Esophagus muscularis mucosa (tissue), 4 donors: ENCODE results near the gene UGT1A4. TPM values are rescaled to one million over a fixed set of nuclear protein-coding genes. Genes with fewer than 3 reads are reported as not detected.

Experiments
- DNase-seq: peaks from one replicate; pipeline ENCODE4 v3.0.0-alpha.2; 2017; ENCODE audit errors: extremely low spot score
- H3K27ac ChIP-seq, 4 donors: fragments of 200-600 bp; sonication (generic); replicated peaks in 1 of 4; 1 replicate in 3 of 4; 2 replicates in 1 of 4; pipeline ENCODE4 v1.5.1; 2016 to 2019; ENCODE audit warnings: mild to moderate bottlenecking in 1 of 4
- H3K27me3 ChIP-seq, 4 donors: fragments of 200-600 bp; sonication (generic); one replicate each; pipeline versions ENCODE4 v1.5.1 to v1.6.0; 2016 to 2019
- H3K36me3 ChIP-seq, 4 donors: fragments of 200-600 bp; sonication (generic); one replicate each; pipeline ENCODE4 v1.5.1; 2016 to 2019
- H3K4me1 ChIP-seq, 4 donors: fragments of 200-600 bp; sonication (generic); one replicate each; pipeline ENCODE4 v1.5.1; 2016 to 2019
- H3K4me3 ChIP-seq, 4 donors: fragments of 200-600 bp; sonication (generic); 1 replicate in 2 of 4; 2 replicates in 2 of 4; pipeline ENCODE4 v1.5.1; 2016 to 2019; ENCODE audit warnings: mild to moderate bottlenecking in 4 of 4, moderate library complexity in 1 of 4
- H3K9me3 ChIP-seq, 4 donors: fragments of 200-600 bp; sonication (generic); 1 replicate in 3 of 4; 2 replicates in 1 of 4; pipeline ENCODE4 v1.5.1; 2016 to 2019
- EP300 ChIP-seq: sonication (generic); formaldehyde crosslinking; IDR thresholded peaks from one replicate; pipeline ENCODE4 v1.6.1; 2017; ENCODE audit warnings: antibody characterized with exemption
- POLR2A ChIP-seq: fragments of 450-650 bp; IDR thresholded peaks from one replicate; pipeline ENCODE4 v1.6.1; 2017; ENCODE audit warnings: antibody characterized with exemption, moderate library complexity, mild to moderate bottlenecking, low read depth
- POLR2AphosphoS5 ChIP-seq, 2 donors: sonication (generic); formaldehyde crosslinking; IDR thresholded peaks; one replicate each; pipeline ENCODE4 v1.6.1; 2017; ENCODE audit warnings: antibody characterized with exemption in 2 of 2
- WGBS: methylation state at CpG from one replicate; pipeline ENCODE4 v1.1.5; 2018; 5-methylcytosine and 5-hydroxymethylcytosine counted together
- intact Hi-C: fragments of 100-400 bp; cut with DNase I; formaldehyde crosslinking; loops from one replicate; pipeline ENCODE4 v1.15.1; 2023
- total RNA-seq, 4 donors: library from RNA; depleted of rRNA; stranded (reverse); fragments of >200 nt; gene quantifications; one replicate each; pipeline versions ENCODE4 v1.1.0 to v1.2.1, GENCODE V29; 2016
- TF ChIP-seq, protein P1 (sequence below), 3 experiments: fragments of 200-600 bp in 2 of 3; fragments of 450-650 bp in 1 of 3; sonication (generic) in 2 of 3; IDR thresholded peaks; one replicate each; pipeline ENCODE4 v1.5.1; 2017 to 2019; ENCODE audit warnings: antibody characterized with exemption in 3 of 3, mild to moderate bottlenecking in 2 of 3, moderate library complexity in 1 of 3

The UGT1A4 gene
- total RNA-seq, 4 donors from 2014 or later, result not detected

DNA sequence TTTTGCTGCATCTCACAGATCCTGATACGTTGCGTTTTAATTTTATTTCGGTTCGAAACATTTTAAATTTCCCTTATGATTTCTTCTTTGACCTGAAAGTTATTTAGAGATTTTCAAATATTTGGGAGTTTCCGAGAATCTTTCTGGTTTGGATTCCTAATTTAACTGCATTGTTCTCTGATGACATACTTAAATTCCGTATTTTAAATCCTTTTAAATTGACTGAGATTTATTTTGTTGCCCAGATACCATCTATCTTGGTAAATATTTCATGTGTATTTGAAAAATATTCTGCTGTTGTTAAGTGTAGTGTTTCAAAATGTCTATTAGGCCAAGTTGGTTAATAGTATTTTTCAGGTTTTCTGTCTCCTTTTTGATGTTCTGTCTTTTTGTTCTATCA, 97.3 kb downstream of the UGT1A4 start:
- Histone ChIP-seq H3K27ac (no peak overlapping the region), H3K4me3 (no peak overlapping the region), H3K36me3 (no peaks in the 10 kb centered on the region), H3K9me3 (no peaks in the 10 kb centered on the region), H3K4me1 (no peaks in the 10 kb centered on the region), H3K27me3 (peaks cover 0 to 5% (median 0%) of the 10 kb centered on the region in 4 donors)
- TF ChIP-seq, protein P1, sequence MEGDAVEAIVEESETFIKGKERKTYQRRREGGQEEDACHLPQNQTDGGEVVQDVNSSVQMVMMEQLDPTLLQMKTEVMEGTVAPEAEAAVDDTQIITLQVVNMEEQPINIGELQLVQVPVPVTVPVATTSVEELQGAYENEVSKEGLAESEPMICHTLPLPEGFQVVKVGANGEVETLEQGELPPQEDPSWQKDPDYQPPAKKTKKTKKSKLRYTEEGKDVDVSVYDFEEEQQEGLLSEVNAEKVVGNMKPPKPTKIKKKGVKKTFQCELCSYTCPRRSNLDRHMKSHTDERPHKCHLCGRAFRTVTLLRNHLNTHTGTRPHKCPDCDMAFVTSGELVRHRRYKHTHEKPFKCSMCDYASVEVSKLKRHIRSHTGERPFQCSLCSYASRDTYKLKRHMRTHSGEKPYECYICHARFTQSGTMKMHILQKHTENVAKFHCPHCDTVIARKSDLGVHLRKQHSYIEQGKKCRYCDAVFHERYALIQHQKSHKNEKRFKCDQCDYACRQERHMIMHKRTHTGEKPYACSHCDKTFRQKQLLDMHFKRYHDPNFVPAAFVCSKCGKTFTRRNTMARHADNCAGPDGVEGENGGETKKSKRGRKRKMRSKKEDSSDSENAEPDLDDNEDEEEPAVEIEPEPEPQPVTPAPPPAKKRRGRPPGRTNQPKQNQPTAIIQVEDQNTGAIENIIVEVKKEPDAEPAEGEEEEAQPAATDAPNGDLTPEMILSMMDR (IDR thresholded peaks at IDR 0.05), result no peak
- TF ChIP-seq POLR2A, result no peak
- TF ChIP-seq POLR2AphosphoS5 (IDR thresholded peaks at IDR 0.05), result no peak
- no peak for TF ChIP-seq EP300
- no peak for DNase-seq
- intact Hi-C loops, result no loop called here
- 72% methylated on average over 6 of the region's 6 CpGs for WGBS

DNA sequence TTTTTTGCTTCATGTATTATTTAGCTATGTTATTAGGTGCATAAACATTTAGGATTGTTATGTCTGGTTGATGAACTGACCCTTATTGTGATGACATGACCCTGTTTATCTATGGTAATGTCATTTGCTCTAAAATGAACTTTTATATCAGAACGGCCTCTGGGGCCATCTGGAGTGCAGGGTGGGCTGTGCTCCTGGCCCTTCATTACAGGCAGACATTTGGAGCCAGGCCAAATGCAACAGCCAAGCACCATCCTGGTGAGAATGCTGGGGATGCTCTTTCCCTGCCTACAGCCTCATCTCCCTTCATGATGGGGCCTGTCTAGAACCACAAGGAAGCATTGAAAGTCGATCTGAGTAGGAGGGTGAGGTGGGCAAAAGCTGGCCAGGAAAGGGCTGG, 97.8 kb downstream of the UGT1A4 start:
- Histone ChIP-seq H3K4me3 (no peak overlapping the region), H3K27me3 (peaks cover 0 to 5% (median 0%) of the 10 kb centered on the region in 4 donors), H3K9me3 (no peaks in the 10 kb centered on the region), H3K27ac (no peak overlapping the region), H3K36me3 (no peaks in the 10 kb centered on the region), H3K4me1 (no peaks in the 10 kb centered on the region)
- 29% methylated on average over 2 of the region's 2 CpGs for WGBS
- no peak for DNase-seq
- TF ChIP-seq, protein P1 (IDR thresholded peaks at IDR 0.05), result no peak
- TF ChIP-seq POLR2AphosphoS5 (IDR thresholded peaks at IDR 0.05) (no peak), EP300 (no peak), POLR2A (no peak)
- intact Hi-C loops, result no loop called here

DNA sequence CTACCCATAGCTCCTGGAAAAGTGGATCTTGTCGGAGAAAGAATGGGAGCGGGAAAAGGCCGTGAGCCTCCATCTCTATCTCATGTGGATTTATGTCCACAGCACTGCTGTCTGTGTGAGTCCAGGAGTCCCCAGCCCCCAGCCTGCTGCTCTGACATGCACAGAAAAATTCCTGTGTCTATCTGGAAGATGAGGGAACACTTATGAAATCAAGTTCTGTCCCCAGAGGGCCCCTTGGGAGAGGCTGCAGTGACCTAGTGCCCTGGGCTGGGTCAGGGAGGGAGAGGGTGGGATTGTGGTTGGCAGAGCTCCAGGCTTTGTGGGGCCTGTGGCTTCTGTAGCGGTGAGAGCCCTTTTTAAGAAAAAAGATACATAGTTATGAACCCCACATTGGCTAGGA, 98.2 kb downstream of the UGT1A4 start:
- WGBS, result 71% methylated on average over 4 of the region's 4 CpGs
- DNase-seq, result no peak
- intact Hi-C loops, result no loop called here

DNA sequence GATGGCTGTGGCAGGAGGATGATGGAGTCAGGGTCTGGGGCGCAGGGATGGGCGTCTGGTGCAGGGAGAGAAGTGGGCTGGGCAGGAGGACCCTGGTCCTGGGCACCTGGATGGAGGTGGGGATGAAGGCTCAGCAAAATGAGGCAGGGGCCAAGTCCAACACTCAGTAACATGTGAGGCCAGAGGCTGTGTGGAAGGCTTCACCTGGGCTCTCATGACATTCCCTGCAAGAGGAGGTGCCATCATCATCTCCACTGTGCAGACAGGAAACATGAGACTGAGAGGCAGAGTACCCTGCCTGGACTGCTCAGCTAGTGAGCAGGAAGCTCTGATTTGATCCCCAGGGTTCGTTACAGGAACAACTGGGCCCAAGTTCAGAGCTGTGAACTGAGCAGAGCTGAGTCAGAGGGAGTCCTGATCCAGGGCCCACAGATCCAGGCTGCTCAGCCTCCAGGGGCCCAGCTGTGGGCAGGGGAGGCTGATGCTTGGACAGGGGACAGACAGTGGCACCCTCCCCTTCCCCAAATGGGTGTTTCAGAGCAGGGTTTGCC, 98.9 kb downstream of the UGT1A4 start:
- no peaks in the 10 kb centered on the region for H3K9me3 ChIP-seq

More for the DNA sequence above, 98.2 kb downstream of the UGT1A4 start:
- peaks cover 0 to 5% (median 0%) of the 10 kb centered on the region in 4 donors for H3K27me3 ChIP-seq
- no peak overlapping the region for H3K4me3 ChIP-seq
- H3K9me3 ChIP-seq, result no peaks in the 10 kb centered on the region
- TF ChIP-seq EP300, result no peak
- TF ChIP-seq, protein P1 (IDR thresholded peaks at IDR 0.05), result no peak
- no peak for TF ChIP-seq POLR2A
- no peak for TF ChIP-seq POLR2AphosphoS5 (IDR thresholded peaks at IDR 0.05)
- H3K27ac ChIP-seq, result no peak overlapping the region
- no peaks in the 10 kb centered on the region for H3K4me1 ChIP-seq
- no peaks in the 10 kb centered on the region for H3K36me3 ChIP-seq

More for the DNA sequence above, 98.9 kb downstream of the UGT1A4 start:
- WGBS, result 90% methylated on average over 2 of the region's 3 CpGs
- H3K36me3 ChIP-seq, result no peaks in the 10 kb centered on the region
- no peak overlapping the region for H3K27ac ChIP-seq
- no peak overlapping the region for H3K4me3 ChIP-seq
- H3K27me3 ChIP-seq, result peaks cover 0 to 5% (median 0%) of the 10 kb centered on the region in 4 donors
- H3K4me1 ChIP-seq, result no peaks in the 10 kb centered on the region
- no peak for TF ChIP-seq EP300
- no peak for TF ChIP-seq POLR2A
- TF ChIP-seq POLR2AphosphoS5 (IDR thresholded peaks at IDR 0.05), result no peak
- TF ChIP-seq, protein P1 (IDR thresholded peaks at IDR 0.05), result no peak
- no peak for DNase-seq
- intact Hi-C loops, result no loop called here
